Activated CD4-positive, alpha-beta memory T cell treated with anti-CD3 and anti-CD28 coated beads, Interleukin-2, amount 10 ng/mL, durations not matched to agents 7 days and 5 days (primary cell): Measurements from ENCODE around the gene ZDHHC11B. TPM values are rescaled to one million over a fixed set of nuclear protein-coding genes. Genes with fewer than 3 reads are reported as not detected.
"Not testable (repeated sequence)": the region's sequence is repeated elsewhere in the genome, so short reads cannot be mapped to it uniquely, and the experiment has no call there.

Source experiments
- CTCF ChIA-PET: fragments of 350-600 bp; sonication (Branson Sonifier 250); formaldehyde crosslinking; loops from one replicate; lab custom pipeline; 2021; ENCODE audit warnings: antibody characterized with exemption, inconsistent platforms; lab: Charles Lee
- POLR2A ChIA-PET: fragments of 350-600 bp; sonication (Branson Sonifier 250); formaldehyde crosslinking; loops from one replicate; lab custom pipeline; 2021; ENCODE audit warnings: antibody characterized with exemption; lab: Charles Lee
- DNase-seq: peaks from one replicate; pipeline ENCODE4 v3.0.0-alpha.2; 2020
- H3K27ac Mint-ChIP-seq: one replicate; pipeline ENCODE4 v1.8.0; 2021; ENCODE audit warnings: mild to moderate bottlenecking, mixed read lengths
- H3K27me3 Mint-ChIP-seq: one replicate; pipeline ENCODE4 v1.8.0; 2021; ENCODE audit warnings: mixed read lengths
- H3K36me3 Mint-ChIP-seq: one replicate; pipeline ENCODE4 v1.8.0; 2021; ENCODE audit warnings: low read depth, mixed read lengths
- H3K4me1 Mint-ChIP-seq: one replicate; pipeline ENCODE4 v1.8.0; 2021; ENCODE audit warnings: mixed read lengths
- H3K4me3 Mint-ChIP-seq: one replicate; pipeline ENCODE4 v1.8.0; 2021; ENCODE audit warnings: mild to moderate bottlenecking, mixed read lengths
- H3K9me3 Mint-ChIP-seq: one replicate; pipeline ENCODE4 v1.8.0; 2021; ENCODE audit warnings: mixed read lengths
- total RNA-seq, 2 experiments: library from RNA; stranded (reverse); gene quantifications; one replicate each; pipeline ENCODE4 v1.2.3, GENCODE V29; 2021

Gene ZDHHC11B
- total RNA-seq, 2 experiments from 2014 or later = not detected

DNA sequence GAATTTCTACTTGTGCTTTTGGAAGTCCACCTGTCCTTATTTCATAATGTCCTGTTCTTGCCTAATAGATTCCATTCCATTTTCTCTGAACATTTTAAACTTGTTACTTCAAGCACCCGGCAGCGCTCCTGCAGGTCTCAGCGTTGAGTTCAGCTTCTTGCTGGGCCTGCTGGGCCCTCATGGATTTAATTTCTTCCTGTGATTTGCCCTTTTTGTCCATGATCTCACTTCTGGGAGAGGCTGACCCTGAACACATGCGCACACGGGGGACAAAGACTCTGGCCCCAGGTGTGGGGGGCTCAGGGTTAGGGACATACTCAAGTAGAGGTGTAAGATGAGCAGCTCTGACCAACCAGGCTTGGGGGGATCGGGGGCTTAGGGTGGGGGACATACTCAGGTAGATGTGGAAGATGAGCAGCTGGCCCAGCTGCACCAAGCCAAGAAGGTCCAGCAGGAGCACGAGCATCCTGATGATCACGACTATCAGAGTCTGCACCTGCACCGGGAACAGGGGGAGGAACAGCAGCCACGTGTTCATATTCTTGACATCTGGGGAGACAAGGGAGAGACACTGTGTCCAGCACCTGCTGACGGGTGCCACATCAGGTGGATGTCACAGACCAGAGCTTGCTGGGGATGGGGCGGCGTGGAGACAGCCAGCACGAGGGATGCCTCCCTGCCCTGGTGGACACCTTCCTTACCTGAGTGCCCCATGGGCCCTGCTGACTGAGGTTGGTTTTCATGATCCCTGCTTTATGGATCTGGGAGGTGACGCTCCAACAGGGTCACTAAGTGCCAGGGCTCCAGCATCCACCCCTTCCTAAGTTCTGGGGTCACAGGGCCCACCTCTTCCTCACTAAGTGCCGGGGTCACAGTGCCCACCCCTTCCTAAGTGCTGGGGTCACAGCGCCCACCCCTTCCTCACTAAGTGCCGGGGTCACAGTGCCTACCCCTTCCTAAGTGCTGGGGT lies 36.2 kb downstream of the ZDHHC11B start:
- H3K4me3 Mint-ChIP-seq, H3K27ac Mint-ChIP-seq, POLR2A ChIA-PET, H3K27me3 Mint-ChIP-seq, H3K4me1 Mint-ChIP-seq, CTCF ChIA-PET, H3K9me3 Mint-ChIP-seq, DNase-seq, H3K36me3 Mint-ChIP-seq: not testable (repeated sequence)

- H3K36me3 Mint-ChIP-seq, H3K27me3 Mint-ChIP-seq, H3K4me3 Mint-ChIP-seq, DNase-seq, CTCF ChIA-PET, H3K27ac Mint-ChIP-seq, H3K9me3 Mint-ChIP-seq, POLR2A ChIA-PET, H3K4me1 Mint-ChIP-seq: not testable (repeated sequence)
These were observed 37.2 kb downstream of the ZDHHC11B start for GRCh38 chr5:747303-747844.

DNA sequence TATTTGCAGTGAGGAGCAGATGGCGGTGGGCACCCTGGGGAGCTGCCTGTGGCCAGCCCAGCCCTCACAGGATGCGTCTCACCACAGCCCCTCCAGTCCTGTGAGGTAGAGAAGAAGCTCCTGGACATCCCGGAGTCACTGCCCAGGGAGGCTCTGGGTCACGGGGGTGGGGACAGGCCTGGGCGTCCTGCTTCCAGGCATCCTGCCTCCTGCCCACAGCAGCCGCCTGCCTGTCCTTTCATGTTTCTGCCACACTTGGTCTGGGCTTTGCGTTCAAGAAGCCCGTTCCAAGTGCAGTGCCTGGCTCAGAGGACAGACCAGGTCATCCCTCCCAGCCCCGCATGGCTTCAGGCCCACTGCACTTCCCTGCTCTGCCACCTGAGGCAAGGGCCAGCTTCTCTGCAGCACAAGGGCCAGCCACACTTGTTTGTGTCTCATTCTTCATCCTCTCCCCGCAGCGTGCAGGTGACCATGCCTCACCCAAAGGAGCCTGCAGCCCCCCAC lies 38.2 kb downstream of the ZDHHC11B start:
- no peaks in the 10 kb centered on the region for H3K9me3 Mint-ChIP-seq
- POLR2A ChIA-PET = no interaction called here
- no peaks in the 10 kb centered on the region for H3K36me3 Mint-ChIP-seq
- CTCF ChIA-PET = no interaction called here
- no peak overlapping the region for H3K4me3 Mint-ChIP-seq
- no peak overlapping the region for H3K27ac Mint-ChIP-seq
- DNase-seq = no peak
- no peaks in the 10 kb centered on the region for H3K27me3 Mint-ChIP-seq
- no peaks in the 10 kb centered on the region for H3K4me1 Mint-ChIP-seq

- H3K27ac Mint-ChIP-seq, H3K36me3 Mint-ChIP-seq, POLR2A ChIA-PET, DNase-seq, CTCF ChIA-PET, H3K4me1 Mint-ChIP-seq, H3K9me3 Mint-ChIP-seq, H3K27me3 Mint-ChIP-seq, H3K4me3 Mint-ChIP-seq: not testable (repeated sequence)
These were observed 39.0 kb downstream of the ZDHHC11B start for GRCh38 chr5:745272-746142.

DNA sequence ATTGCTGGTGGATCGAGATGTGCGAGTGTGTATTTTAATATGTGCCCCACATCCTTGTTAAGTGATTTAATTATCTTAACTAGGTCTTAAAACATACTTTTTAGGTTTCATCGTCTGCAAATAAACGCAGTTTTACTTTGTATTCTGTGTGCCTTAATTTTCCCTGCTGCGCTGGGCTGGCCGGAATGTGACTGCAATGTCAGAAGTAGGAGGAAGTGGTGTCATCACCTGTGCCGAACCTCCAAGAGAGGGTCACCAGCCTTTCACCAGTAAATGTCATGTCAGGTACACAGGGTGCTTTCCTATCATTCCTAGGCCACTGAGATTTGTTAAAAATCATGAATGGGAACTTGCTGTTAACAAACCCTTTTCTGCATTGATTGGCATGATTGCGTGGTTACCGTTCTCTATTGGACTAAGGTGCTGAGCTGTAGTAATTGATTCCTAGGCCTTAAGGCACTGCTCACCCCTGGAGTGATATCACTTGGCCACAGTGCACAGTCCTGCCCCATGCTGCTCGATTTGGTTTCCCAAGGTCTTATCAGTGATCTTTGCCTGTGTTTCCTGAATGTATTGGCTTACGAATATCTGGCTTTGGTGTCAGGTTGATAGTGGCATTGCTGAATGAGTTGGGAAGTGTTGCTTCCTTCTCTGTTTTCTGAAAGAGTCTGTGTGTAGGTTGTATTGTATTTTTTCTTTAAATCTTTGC lies 40.7 kb downstream of the ZDHHC11B start:
- H3K36me3 Mint-ChIP-seq, H3K9me3 Mint-ChIP-seq, H3K4me1 Mint-ChIP-seq, H3K27me3 Mint-ChIP-seq, H3K4me3 Mint-ChIP-seq, DNase-seq, H3K27ac Mint-ChIP-seq, POLR2A ChIA-PET, CTCF ChIA-PET: not testable (repeated sequence)

GRCh38 chr5:742276-742675 lies 42.3 kb downstream of the ZDHHC11B start:
- H3K9me3 Mint-ChIP-seq, DNase-seq, H3K27me3 Mint-ChIP-seq, H3K36me3 Mint-ChIP-seq, H3K27ac Mint-ChIP-seq, H3K4me1 Mint-ChIP-seq, CTCF ChIA-PET, H3K4me3 Mint-ChIP-seq, POLR2A ChIA-PET: not testable (repeated sequence)

GRCh38 chr5:734145-734544 lies 50.4 kb downstream of the ZDHHC11B start:
- POLR2A ChIA-PET, H3K36me3 Mint-ChIP-seq, H3K9me3 Mint-ChIP-seq, H3K27ac Mint-ChIP-seq, H3K27me3 Mint-ChIP-seq, H3K4me1 Mint-ChIP-seq, H3K4me3 Mint-ChIP-seq, CTCF ChIA-PET, DNase-seq: not testable (repeated sequence)

DNA sequence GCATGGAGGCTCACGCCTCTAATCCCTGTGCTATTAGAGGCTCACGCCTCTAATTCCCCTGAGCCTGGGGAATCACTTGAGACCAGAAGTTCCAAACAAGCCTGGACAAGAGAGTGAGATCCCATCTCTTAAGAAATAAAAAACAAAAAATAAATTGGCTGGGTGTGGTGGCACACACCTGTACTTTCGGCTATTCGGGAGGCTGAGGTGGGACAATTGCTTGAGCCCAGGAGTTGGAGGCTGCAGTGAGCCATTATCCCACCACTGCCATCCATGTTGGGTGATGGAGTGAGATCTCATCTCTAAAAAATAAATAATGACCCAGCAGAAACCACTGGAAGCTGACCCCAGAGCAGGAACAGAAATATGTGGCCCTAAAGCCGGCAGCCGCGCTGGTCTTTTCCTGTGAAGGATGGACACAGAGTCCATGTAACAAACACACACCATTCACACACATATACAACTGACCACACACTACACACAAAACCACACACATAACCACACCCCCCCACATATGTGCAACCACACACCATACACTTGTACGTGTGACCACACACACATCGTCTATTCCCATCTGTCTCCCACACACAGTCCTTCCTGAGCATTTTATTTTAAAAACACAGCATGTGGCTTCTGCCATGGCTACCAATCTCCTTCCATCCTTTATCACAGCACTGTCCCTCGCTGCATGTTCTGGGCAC lies 51.6 kb downstream of the ZDHHC11B start:
- CTCF ChIA-PET, H3K4me1 Mint-ChIP-seq, DNase-seq, H3K9me3 Mint-ChIP-seq, POLR2A ChIA-PET, H3K27me3 Mint-ChIP-seq, H3K36me3 Mint-ChIP-seq, H3K4me3 Mint-ChIP-seq, H3K27ac Mint-ChIP-seq: not testable (repeated sequence)

DNA sequence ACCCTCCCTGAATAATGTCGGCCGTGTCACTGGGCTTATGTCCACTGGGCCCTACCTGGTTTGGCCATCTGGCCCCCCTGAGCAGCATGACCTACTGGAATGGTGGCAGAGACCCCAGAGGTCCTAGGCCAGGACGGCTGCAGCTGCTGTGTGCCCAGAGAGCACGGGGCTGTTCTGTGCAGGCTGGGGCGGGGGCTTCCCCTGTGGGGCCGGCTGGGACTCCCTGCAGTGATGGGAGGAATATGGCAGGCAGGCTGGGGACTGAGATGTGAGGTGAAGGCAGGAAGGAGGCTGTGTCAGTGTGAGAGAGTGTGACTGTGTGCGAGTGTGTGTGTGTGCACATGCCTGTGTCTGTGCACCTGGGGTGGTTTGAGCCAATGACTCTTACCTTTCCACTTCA lies 55.3 kb downstream of the ZDHHC11B start:
- H3K4me1 Mint-ChIP-seq, DNase-seq, H3K9me3 Mint-ChIP-seq, CTCF ChIA-PET, H3K27ac Mint-ChIP-seq, POLR2A ChIA-PET, H3K27me3 Mint-ChIP-seq, H3K36me3 Mint-ChIP-seq, H3K4me3 Mint-ChIP-seq: not testable (repeated sequence)

DNA sequence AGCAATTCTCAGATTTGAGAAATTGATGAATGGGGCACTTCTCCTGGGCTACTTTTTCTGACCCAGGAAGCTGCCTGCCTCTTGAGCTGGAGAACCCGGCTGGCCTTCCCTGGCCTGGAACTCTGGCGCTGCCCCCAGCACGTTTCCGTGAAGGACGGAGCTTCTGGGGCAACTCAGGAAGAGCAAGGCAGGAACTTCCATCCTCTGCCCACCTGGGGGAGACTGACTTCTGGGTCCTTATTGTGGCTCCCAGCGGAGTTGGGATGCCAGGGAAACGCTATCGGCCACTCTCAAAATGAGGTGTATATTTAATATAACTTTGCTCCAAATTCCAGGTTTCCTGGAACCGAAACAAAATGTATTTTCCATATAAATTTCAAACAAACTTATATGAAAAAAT lies 57.4 kb downstream of the ZDHHC11B start:
- H3K9me3 Mint-ChIP-seq, H3K27ac Mint-ChIP-seq, H3K27me3 Mint-ChIP-seq, CTCF ChIA-PET, POLR2A ChIA-PET, H3K4me1 Mint-ChIP-seq, H3K36me3 Mint-ChIP-seq, H3K4me3 Mint-ChIP-seq, DNase-seq: not testable (repeated sequence)

DNA sequence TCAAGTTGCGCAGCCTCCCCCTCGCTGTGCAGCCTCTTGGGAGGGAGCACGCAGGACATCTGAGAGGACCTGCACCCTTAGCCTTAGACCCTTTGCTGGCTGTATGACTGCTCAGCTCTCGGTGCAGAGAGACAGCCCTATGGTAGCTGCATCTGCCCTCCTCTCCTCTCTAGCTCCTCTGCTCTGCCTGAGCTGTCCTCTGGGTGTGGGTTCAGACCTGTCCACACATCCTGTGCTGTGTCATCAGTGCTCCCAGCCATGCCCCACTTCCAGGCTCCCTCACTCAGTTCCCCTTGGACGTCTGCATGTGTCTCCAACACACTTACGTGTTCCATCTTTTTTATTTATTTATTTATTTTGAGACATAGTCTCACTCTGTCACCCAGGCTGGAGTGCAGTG lies 60.7 kb downstream of the ZDHHC11B start:
- H3K27ac Mint-ChIP-seq, CTCF ChIA-PET, POLR2A ChIA-PET, H3K4me3 Mint-ChIP-seq, H3K9me3 Mint-ChIP-seq, DNase-seq, H3K4me1 Mint-ChIP-seq, H3K36me3 Mint-ChIP-seq: not testable (repeated sequence)
- peaks cover 12% of the 10 kb centered on the region for H3K27me3 Mint-ChIP-seq

GRCh38 chr5:723309-723708 lies 61.2 kb downstream of the ZDHHC11B start:
- H3K36me3 Mint-ChIP-seq, H3K4me1 Mint-ChIP-seq, H3K9me3 Mint-ChIP-seq, H3K27ac Mint-ChIP-seq, DNase-seq, CTCF ChIA-PET, H3K4me3 Mint-ChIP-seq, POLR2A ChIA-PET: not testable (repeated sequence)
- H3K27me3 Mint-ChIP-seq = peaks cover 15% of the 10 kb centered on the region
